Cardiac septum (tissue), 1 donor: ENCODE measurements around the gene NECTIN3. TPM values are rescaled to one million over a fixed set of nuclear protein-coding genes. Genes with fewer than 3 reads are reported as not detected.

Experiments used
- DNase-seq: peaks from one replicate; pipeline ENCODE4 v3.0.0-alpha.2; 2020; ENCODE audit warnings: low spot score
- intact Hi-C: fragments of 100-400 bp; cut with DNase I; formaldehyde crosslinking; loops from one replicate; pipeline ENCODE4 v1.14.0; 2022
- total RNA-seq: library from RNA; stranded (reverse); fragmentation: NEBNext Ultra II Directional; extraction: Animal tissue kit (Norgen Biotek cat#: 25700); gene quantifications from one replicate; pipeline ENCODE4 v1.2.1, GENCODE V29; 2021
- donor health status: DM: no; HTN: no; CAD: no.

Gene NECTIN3
- total RNA-seq, 1 donor from 2014 or later, result 8.2 TPM

DNA sequence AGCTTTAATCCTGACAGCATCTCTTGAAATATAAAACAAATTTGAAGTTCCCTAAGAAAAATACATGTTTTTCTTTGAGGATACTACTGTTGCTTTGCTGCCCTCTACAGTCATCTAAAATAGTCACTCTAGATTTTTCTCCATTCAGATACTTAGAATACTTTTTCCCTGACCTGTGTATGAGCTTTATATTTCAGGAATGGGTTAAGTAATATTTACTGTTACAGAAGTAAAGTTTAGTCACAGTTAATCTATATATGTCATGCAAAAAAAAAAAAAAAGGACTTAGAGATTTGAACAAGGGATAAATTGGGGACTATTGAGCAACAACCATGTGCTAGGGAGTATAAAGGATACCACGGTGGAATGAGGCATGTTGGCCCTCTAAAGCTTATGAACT, 8.8 kb downstream of the NECTIN3 start:
- no peak for DNase-seq
- intact Hi-C loops, result no loop called here

DNA sequence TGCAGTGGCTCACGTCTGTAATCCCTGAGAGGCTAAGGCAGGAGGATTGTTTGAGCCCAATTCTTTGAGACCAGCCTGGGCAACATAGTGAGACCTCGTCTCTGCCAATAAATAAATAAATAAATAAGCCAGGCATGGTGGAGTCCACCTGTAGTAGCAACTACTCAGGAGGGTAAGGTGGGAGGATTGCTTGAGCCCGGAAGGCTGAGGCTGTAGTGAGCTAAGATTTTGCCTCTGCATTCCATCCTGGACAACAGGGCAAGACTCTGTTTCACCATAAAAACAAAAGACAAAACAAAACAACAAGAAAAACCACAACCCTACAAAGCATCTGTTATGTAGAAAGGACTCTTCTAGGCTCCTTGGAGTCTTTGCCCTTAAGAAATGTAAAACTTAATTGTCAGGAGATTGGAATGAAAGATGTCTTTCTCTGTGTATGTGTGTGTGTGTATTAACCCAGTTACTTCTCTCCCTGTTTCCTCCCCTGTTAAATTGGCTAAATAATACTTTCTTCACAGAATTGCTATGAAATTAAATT, 9.5 kb downstream of the NECTIN3 start:
- no peak for DNase-seq
- intact Hi-C loops, result no loop called here

DNA sequence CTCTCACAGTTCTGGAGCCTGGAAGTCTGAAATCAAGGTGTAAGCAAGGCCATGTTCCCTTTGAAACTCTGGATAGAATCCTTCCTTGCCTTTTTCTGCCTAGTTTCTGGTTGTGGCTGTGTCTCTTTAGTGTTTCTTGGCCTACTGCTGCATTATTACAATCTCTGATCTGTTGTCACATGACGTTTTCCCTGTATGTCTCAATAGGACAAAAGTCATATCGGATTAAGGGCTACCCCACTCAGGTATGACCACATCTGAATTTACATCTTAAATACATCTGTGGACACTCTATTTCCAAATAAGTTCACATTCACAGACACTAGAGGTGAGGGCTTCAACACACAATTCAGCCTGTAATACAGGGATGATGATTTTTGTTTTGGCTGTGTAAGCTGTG, 13.3 kb downstream of the NECTIN3 start:
- intact Hi-C loops, result no loop called here
- no peak for DNase-seq

DNA sequence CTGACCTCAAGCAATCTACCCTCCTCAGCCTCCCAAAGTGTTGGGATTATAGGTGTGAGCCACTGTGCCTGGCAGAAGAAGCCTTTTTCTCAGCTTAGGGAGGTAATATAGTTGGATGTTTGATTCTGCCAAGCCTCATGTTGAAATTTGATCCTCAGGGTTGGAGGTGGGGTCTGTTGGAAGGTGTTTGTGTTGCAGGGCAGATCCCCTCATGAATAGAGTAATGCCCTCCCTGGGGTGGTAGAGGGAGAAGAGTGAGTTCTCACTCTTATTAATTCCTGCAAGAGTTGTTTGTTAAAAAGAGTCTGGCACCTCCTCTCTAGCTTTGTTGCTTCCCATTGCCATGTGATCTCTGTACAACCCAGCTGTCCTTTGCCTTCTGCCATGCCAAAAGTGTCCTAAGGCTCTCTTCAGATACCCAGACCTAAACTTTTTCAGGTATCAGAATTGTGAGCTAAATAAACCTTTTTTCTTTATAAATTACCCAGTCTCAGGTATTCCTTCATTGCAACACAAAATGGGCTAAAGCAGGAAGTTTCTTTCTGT, 16.4 kb downstream of the NECTIN3 start:
- no peak for DNase-seq
- intact Hi-C loops, result no loop called here

DNA sequence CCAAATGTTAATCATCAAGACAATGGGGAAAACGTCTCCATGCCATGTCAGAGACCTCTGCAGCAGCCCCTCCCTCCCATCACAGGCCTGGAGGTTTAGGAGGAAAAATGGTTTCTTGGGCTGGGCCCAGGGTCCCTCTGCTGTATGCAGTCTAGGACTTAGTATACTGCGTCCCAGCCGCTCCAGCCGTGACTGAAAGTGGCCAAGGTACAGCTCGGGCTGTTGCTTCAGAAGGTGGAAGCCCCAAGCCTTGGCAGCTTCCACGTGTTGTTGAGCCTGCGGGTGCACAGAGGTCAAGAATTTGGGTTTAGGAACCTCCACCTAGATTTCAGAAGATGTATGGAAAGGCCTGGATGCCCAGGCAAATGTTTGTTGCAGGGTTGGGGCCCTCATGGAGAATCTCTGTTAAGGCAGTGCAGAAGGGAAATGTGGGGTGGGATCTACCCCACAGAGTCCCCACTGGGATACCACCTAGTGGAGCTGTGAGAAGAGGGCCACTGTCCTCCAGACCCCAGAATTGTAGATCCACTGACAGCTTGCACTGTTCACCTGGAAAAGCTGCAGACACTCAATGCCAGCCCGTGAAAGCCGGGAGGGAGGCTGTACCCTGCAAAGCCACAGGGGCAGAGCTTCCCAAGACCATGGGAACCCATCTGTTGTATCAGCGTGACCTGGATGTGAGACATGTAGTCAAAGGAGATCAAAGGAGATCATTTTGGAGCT, 25.0 kb downstream of the NECTIN3 start:
- DNase-seq, result no peak
- intact Hi-C loops, result no loop called here

DNA sequence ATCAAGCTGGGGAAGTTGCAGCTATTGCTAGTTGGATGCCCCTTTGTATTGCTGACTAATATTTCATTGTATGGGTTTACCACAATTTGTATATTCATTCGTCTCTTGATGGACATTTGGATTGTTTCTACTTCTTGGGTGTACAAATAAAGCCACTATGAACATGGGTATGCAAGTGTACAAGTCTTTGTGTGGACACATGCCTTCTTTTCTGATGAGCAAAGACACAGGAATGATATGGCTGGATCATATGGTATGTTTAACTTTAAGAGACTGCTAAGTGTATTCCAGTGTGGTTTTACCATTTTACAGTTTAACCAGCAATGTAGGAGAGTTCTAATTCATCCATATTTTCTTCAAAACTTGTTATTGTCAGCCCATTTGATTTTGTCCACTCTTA, 32.2 kb downstream of the NECTIN3 start:
- intact Hi-C loops, result no loop called here
- DNase-seq, result no peak

DNA sequence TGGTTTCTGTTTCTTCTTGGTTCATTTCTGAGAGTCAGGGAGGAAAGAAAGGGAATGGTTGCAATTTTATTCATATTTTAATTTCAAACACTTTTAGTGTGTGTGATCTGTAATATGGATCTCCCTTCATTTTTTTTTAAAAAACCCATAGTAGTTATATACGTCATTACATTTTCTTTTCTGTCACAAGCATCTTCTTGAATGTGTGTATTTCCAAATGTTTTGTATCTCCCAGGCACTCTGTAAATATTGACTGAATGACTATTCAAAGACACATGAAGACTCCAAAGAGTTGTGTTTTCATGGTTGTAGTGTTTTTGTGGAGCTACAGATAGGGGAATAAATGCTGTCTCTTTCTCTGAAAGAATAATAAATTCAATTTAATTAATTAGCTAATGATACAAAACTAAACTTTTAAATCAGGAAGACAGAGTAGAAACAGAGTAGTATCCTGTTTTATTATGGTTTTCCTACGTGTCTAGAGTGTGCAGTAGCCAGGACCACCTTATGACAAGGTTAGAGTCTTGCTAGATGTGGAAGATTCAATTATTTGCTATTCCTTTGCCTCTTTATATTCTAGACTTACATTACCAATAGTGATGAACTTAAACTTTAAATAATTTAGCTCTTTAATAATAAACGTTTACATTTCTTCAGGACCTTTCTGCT, 35.5 kb downstream of the NECTIN3 start:
- DNase-seq, result no peak
- intact Hi-C loops, result no loop called here

DNA sequence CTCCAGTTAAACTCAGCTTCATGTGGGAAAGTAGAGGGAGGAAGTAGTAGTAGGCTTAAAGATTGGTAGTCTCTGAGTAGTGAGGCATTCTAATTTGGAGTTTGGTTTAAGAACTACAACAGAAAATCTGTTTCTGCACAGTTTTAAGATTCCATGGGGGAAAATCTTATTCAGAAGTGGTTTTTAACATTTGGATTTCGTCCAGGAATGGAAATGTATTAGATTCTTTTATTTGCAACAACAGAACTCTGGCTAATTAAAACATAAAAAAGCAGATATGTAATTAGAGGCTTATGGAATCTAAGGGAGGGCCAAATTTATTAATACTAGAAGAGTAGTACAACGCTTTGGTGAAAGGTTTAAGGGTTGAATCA, 36.0 kb downstream of the NECTIN3 start:
- DNase-seq, result no peak
- intact Hi-C loops, result no loop called here

DNA sequence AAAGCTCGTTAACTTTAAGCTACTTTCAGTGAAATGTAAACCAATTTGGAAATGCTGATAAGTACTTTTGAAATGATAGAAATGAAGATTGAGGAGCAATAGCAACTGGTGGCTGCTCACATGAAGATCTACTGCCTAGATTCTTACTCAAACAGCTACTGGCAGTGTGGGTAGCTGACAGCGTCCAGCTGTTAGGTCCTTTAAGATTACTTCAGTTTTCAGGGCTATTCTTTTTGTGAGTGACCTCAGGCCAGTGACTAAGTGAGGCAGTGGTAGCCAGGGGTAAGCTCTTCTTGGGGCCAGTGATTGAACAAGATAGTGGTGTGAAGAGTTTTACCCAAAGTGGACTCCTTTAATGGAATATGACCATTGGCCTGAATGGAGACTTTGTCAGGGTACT, 41.3 kb downstream of the NECTIN3 start:
- DNase-seq, result no peak
- intact Hi-C loops, result no loop called here

DNA sequence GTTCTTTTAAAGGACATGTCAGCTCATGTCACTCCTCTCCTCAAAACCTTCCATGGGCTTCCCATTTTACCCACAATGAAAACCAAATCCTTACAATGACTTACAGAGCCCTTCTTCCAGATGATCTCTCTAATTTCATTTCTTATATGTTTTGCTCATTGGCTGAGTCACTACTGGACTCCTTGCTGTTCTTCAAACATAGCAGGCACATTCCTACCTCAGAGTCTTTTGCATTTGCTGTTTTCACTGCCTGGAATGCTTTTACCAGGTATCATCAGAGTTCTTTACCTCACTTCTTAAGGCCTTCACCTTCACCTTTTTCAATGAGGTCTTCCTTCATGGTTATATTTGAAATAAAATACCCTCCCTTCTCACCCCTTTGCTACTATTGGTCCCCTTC, 57.3 kb downstream of the NECTIN3 start:
- intact Hi-C loops, result no loop called here
- no peak for DNase-seq

DNA sequence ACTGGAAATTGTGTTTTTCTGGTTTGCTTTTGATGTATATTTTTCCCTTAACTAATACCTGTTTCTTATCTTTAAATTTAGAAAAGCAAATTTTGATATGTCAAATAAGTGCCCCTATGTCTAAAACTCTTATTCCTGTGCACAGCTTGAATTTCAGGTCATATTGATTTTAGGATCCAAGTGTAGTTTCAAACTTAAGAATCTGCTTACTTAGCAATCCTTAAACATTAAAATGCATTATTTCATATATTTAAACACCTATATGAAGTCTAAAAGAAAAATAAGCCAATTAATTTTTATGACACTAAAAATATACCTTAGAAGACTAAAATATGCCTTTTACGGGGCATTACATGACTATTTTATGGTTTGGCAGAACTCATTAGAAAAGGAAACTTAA, 59.2 kb downstream of the NECTIN3 start:
- intact Hi-C loops, result no loop called here
- no peak for DNase-seq

DNA sequence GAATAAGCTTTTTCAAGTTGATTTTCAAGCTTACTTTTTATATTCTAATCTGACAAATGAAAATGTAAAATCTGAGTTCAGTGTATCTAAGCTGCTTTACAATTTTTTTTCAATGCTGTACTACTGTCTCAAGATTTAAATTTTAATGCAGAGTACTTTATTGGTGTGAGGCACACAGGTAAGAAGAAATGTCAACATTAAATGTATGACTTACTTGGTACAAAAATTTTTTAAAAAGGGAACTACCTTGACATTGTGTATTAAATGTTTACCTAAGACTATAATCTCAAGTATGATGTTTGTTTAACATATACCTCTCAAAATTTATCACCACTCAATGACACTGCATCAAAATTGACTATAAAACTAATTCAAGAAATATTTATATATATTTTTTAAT, 62.7 kb downstream of the NECTIN3 start:
- intact Hi-C loops, result no loop called here
- no peak for DNase-seq

DNA sequence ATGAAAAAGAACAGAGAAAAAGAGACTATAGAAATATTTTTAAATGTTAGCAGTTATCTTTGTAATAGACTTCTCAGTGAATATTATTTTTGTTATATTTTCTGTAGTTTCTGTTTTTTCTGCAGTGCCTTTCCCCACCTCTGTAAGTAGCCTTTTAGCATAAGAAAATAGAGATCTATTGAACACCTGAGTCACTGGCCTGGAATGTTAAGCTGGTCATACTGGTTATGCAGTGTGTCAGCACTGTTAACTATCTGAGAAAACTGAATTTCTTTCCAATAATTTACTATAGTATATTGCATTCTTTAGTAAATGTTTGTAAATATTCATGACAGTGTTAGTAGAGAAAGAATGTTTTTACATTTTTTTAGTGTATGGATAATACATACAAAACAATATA, 79.8 kb downstream of the NECTIN3 start:
- no peak for DNase-seq
- intact Hi-C loops, result no loop called here

DNA sequence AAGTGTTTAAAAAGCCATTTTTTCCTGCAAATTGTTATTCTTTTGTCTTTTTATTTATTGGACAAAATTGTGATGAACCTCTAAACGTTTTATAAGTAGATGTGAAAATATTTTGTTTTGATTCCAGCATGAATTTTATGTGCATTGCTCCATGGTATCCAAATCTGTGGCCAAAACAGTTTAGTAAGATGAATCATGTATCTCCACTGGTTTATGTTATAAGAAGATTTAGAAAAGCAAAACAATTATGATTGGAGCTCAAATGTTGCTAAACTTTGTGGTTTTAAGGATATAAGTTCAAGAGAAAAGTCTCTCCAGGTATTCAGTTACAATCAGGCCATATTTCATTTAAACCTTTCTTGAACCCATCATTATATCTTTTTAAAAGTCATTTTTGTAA, 80.9 kb downstream of the NECTIN3 start:
- no peak for DNase-seq
- intact Hi-C loops, result no loop called here

DNA sequence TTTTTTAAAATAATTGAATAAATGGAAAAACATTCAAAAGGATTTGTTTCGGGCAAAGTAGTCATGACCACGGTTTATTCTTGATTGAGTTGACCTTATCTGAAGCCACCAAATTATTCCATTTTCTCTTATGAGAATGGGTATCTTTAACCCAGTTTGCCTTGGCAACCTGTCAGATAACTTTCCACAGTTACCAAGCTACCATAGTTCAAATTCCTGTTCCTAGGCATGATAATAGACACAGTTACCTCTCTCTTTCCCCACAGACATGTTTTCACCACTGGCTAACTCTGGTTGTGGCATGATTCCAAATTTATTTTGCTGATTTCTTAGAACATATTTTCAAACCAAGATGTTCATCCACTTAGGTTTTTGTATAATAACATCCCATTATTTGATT, 84.9 kb downstream of the NECTIN3 start:
- no peak for DNase-seq
- intact Hi-C loops, result no loop called here

DNA sequence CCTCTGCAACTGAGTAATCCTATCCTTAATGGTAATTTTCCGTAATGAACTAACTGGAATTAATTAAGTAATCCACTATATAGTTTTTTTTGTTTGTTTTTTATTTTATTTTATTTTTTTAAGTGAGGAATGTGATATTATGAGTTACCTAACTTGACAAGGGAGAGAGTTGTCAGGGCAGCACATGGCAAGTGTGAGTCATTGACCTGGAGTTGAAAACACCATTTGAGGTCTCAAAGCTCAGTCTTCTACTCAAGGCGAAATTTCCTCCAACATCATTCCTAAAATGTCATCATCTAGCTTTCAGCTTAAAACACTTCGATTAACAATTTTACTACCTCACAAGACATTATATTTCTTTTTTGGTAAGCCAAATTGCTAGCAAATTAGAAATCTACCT, 87.8 kb downstream of the NECTIN3 start:
- DNase-seq, result no peak
- intact Hi-C loops, result no loop called here

DNA sequence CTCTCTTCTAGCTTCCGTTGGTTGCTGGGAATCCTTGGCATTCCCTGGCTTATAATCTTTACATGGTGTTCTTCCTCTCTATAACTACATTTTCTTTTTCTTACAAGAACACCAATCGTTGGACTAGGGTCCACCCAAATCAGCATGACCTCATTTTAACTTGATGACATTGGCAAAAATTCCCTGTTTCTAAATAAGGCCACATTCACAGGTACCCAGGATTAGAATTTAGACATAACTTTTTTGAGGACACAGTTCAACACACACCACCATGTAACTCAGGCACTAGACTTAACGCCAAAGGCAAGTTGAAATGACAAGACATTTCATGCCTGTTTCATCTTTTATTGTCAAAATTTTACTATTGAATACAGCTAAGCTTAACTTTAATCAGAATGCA, 93.0 kb downstream of the NECTIN3 start:
- intact Hi-C loops, result no loop called here
- no peak for DNase-seq

DNA sequence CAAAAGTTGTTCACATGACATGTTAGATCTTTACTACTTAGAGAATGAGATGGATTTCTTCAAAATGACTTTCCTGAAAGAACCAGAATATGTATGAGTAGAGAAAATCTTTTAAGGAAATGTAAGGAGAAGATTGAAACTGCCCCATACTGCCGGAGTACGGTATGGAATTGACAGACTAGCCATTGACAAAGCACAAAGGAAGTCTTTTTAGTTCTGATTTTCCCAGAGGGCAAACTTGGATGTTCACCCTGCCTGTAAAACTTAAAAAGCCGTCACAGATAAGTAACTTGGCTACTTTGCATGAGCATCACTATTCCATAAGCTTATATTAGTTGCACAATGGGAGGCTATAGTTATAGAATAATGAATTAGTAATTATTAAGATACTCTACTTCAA, 93.8 kb downstream of the NECTIN3 start:
- intact Hi-C loops, result no loop called here
- DNase-seq, result no peak

DNA sequence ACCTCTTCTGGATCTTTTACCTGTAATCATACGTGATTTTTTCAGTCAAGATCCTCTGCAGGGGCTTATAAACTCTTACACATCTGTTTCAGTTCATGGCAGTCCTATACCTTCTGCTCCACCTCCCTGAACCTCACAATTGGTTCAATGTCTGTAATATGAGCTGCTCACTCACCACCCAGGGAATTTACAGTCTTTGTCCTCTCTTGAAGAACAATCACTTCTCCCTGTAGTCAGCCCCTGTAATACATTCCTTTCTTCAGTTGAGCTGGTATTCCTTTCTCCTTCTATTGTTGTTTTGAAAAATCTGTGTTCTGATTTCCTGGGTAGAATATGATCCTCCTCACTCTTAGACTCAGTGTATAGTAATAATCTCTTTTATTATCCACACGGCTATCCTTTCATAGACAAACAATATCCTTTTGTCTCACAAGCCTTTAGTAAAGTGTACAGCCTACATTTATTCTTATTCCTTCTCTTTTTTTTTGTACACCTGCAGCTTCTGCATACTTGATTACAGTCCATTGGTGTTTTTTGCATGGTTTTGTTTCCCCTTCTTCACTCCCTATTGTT, 101.8 kb downstream of the NECTIN3 start:
- DNase-seq, result no peak
- intact Hi-C loops, result no loop called here

DNA sequence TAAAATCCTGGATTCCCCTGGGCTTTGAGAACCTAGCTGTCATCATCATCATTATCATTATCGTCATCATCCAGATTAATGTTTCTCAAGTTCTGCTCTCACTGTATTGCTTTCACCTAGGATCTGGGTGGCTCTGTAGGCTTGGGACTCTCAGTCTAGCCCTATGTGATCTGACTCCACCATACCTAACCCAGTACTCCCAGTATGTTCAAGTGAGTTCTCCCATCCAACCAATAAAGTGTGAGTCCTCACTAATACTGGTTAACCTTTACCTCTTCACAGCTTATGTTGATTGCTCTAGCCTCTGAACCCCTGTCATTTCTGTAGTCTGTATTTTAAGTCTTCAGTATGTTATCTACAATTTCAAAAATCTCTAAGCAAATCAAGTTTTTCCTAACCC, 102.3 kb downstream of the NECTIN3 start:
- DNase-seq, result no peak
- intact Hi-C loops, result no loop called here

DNA sequence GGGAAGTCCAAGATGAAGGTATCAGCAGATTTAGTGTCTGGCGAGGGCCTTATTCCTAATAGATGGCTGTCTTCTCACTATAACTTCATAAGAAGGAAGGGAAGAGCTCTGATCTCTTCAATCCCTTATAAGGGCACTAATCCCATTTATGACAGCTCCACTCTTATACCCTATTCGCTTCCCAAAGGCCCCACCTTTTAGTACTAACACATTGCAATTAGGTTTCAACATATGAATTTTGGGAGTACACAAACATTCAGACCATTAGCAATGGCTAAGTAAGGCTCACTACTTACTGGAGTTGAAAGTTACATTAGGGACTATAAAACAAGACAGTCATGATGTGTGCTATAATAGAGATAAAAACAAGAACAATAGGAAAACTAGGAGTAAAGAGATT, 118.9 kb downstream of the NECTIN3 start:
- no peak for DNase-seq
- intact Hi-C loops, result no loop called here
